ENCODE results near the gene DBH.
"Not testable (repeated sequence)": the region's sequence is repeated elsewhere in the genome, so short reads cannot be mapped to it uniquely, and the experiment has no call there.

Gene DBH

GRCh38 chr9:133614678-133615077 is 21.5 kb upstream of the DBH start:
- H3K36me3 ChIP-seq (ENCODE audit: insufficient read depth, low read depth, low read length): no peaks in the 10 kb centered on the region
- no peak overlapping the region for H3K9ac ChIP-seq (ENCODE audit: low read depth, low read length)
- H3K4me1 ChIP-seq (ENCODE audit: insufficient read depth, low read length): no peaks in the 10 kb centered on the region
- H3K27ac ChIP-seq (ENCODE audit: low read length): no peak overlapping the region
- H3K9me3 ChIP-seq (ENCODE audit: insufficient read depth, low read depth, low read length): no peaks in the 10 kb centered on the region
- H3K4me3 ChIP-seq (ENCODE audit: low read length): no peak overlapping the region
- peaks cover 38% of the 10 kb centered on the region for H3K27me3 ChIP-seq (ENCODE audit: insufficient read depth, low read length)

DNA sequence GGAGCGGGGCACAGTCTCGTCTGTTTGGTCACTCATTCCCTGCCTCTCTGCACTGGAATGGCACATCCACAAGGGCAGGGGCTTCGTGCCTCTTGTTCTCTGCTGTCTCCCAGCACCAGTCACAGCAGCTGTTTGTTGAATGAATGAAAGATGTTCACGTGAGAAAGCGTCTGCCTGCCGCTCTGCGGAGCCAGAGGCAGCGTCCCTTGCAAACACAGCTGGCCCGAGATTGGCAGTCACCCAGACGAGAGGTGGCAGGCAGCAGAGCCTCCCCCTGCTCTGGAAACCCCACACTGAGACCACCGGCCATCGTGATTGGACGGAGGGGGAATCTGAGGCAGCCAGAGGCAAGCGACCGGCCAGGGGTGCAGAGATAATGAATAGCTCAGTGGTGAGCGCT is 21.0 kb upstream of the DBH start:
- no peaks in the 10 kb centered on the region for H3K4me1 ChIP-seq (ENCODE audit: insufficient read depth, low read length)
- H3K27me3 ChIP-seq (ENCODE audit: insufficient read depth, low read length): peaks cover 33% of the 10 kb centered on the region; the same call in 1 of the 2 replicates
- H3K9me3 ChIP-seq (ENCODE audit: insufficient read depth, low read depth, low read length): no peaks in the 10 kb centered on the region
- no peak overlapping the region for H3K4me3 ChIP-seq (ENCODE audit: low read length)
- no peak overlapping the region for H3K27ac ChIP-seq (ENCODE audit: low read length)
- no peak overlapping the region for H3K9ac ChIP-seq (ENCODE audit: low read depth, low read length)
- H3K36me3 ChIP-seq (ENCODE audit: insufficient read depth, low read depth, low read length): no peaks in the 10 kb centered on the region

DNA sequence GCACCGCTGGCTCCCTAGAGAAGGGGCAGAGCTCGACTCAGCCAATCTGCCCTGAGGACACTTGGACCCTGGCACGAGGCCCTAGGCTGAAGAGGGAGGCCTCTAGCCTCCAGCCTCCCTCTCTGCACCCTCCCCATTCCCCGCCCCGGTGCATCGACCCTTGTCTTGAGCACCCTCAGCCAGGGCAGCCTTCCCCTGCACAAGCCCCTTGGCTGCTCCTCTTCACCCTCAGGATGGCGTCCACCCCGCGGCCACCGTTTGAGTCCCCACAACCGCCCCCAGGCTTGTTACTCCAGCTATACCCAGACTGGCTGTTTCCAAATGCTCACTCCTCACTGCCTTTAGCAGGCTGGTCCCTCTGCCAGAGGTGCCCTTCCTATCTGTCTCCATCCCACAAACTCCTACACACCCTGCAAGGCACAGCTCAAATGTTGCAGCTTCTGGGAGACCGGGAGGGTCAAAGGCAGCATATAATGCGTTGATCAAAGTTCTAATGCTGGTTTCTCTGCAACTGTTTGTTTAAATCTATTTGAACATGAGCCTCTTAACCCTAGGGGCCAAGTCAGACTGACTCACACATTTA is 20.5 kb upstream of the DBH start:
- no peak overlapping the region for H3K9ac ChIP-seq (ENCODE audit: low read depth, low read length)
- H3K4me1 ChIP-seq (ENCODE audit: insufficient read depth, low read length): no peaks in the 10 kb centered on the region
- peaks cover 30% of the 10 kb centered on the region; the same call in 1 of the 2 replicates for H3K27me3 ChIP-seq (ENCODE audit: insufficient read depth, low read length)
- no peak overlapping the region for H3K27ac ChIP-seq (ENCODE audit: low read length)
- no peaks in the 10 kb centered on the region for H3K36me3 ChIP-seq (ENCODE audit: insufficient read depth, low read depth, low read length)
- H3K9me3 ChIP-seq (ENCODE audit: insufficient read depth, low read depth, low read length): no peaks in the 10 kb centered on the region
- H3K4me3 ChIP-seq (ENCODE audit: low read length): no peak overlapping the region

GRCh38 chr9:133616643-133617405 is 19.3 kb upstream of the DBH start:
- H3K9me3 ChIP-seq (ENCODE audit: insufficient read depth, low read depth, low read length): no peaks in the 10 kb centered on the region
- H3K9ac ChIP-seq (ENCODE audit: low read depth, low read length): no peak overlapping the region
- H3K36me3 ChIP-seq (ENCODE audit: insufficient read depth, low read depth, low read length): no peaks in the 10 kb centered on the region
- no peak overlapping the region for H3K27ac ChIP-seq (ENCODE audit: low read length)
- no peaks in the 10 kb centered on the region for H3K4me1 ChIP-seq (ENCODE audit: insufficient read depth, low read length)
- no peak overlapping the region for H3K4me3 ChIP-seq (ENCODE audit: low read length)
- H3K27me3 ChIP-seq (ENCODE audit: insufficient read depth, low read length): peaks cover 28% of the 10 kb centered on the region; the same call in 1 of the 2 replicates

- H3K27me3 ChIP-seq (ENCODE audit: insufficient read depth, low read length): peaks cover 20% of the 10 kb centered on the region; the same call in 1 of the 2 replicates
- H3K4me3 ChIP-seq (ENCODE audit: low read length): no peak overlapping the region
- no peaks in the 10 kb centered on the region for H3K4me1 ChIP-seq (ENCODE audit: insufficient read depth, low read length)
- no peak overlapping the region for H3K9ac ChIP-seq (ENCODE audit: low read depth, low read length)
- H3K36me3 ChIP-seq (ENCODE audit: insufficient read depth, low read depth, low read length): no peaks in the 10 kb centered on the region
- H3K27ac ChIP-seq (ENCODE audit: low read length): no peak overlapping the region
- no peaks in the 10 kb centered on the region for H3K9me3 ChIP-seq (ENCODE audit: insufficient read depth, low read depth, low read length)
These were observed 17.4 kb upstream of the DBH start for GRCh38 chr9:133618726-133619125.

DNA sequence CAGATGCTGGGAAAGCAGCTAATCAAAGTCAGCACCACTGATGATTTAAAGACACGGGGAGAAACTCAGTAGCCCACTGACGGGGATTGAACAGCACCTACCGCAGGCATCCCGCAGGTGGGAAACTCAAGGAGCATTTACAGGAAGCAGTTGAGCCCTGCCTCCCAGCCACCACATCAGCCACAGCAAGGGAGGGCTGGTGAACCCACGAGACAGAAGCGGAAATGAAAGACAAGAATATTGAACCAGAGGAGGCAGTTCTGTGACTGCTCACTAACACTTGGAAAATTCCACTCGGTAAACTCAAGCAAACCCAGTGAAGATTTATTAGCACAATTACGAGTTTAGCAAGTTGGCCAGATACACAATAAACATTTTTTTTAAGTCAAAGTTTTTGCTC is 16.4 kb upstream of the DBH start:
- Histone ChIP-seq H3K36me3 (ENCODE audit: insufficient read depth, low read depth, low read length) (no peaks in the 10 kb centered on the region), H3K27me3 (ENCODE audit: insufficient read depth, low read length) (peaks cover 10% of the 10 kb centered on the region; the same call in 1 of the 2 replicates), H3K4me1 (ENCODE audit: insufficient read depth, low read length) (no peaks in the 10 kb centered on the region), H3K27ac (ENCODE audit: low read length) (no peak overlapping the region), H3K9ac (ENCODE audit: low read depth, low read length) (no peak overlapping the region), H3K9me3 (ENCODE audit: insufficient read depth, low read depth, low read length) (no peaks in the 10 kb centered on the region), H3K4me3 (ENCODE audit: low read length) (no peak overlapping the region)

DNA sequence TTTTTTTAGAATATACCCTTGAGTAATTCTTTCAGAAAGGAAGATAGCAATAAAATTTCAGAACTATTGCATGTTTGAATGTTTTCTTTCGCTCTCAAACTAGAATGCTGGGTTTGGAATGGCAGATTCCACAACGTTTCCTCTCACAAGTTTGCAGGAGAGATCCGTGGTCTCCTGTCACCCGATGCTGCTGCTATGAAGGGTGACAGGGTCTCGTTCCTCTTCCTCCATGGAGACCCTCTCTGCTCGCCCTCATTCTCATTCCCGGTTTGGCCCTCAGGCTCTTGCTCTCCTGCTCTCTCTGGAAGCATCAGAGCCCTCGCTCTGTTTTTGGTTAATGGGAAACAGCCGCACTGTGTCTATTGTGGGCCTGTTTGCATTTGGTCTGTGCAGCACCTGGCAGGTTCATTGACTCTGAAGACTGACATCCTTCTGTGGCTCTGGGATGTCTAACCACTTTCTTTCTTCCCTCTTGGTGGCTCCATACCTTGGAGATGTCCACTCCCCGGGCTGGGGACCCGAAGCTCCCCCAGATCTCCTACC is 14.4 kb upstream of the DBH start:
- Histone ChIP-seq H3K36me3 (ENCODE audit: insufficient read depth, low read depth, low read length) (no peaks in the 10 kb centered on the region), H3K4me1 (ENCODE audit: insufficient read depth, low read length) (no peaks in the 10 kb centered on the region), H3K27me3 (ENCODE audit: insufficient read depth, low read length) (0 out of 2 replicates have a peak, but pooled peaks cover 6% of the 10 kb centered on the region), H3K4me3 (ENCODE audit: low read length) (no peak overlapping the region), H3K9me3 (ENCODE audit: insufficient read depth, low read depth, low read length) (no peaks in the 10 kb centered on the region; the same call in none of the 2 replicates), H3K9ac (ENCODE audit: low read depth, low read length) (no peak overlapping the region), H3K27ac (ENCODE audit: low read length) (no peak overlapping the region)

- Histone ChIP-seq H3K27me3 (ENCODE audit: insufficient read depth, low read length) (0 out of 2 replicates have a peak, but pooled peaks cover 6% of the 10 kb centered on the region), H3K9ac (ENCODE audit: low read depth, low read length) (no peak overlapping the region), H3K36me3 (ENCODE audit: insufficient read depth, low read depth, low read length) (no peaks in the 10 kb centered on the region), H3K9me3 (ENCODE audit: insufficient read depth, low read depth, low read length) (no peaks in the 10 kb centered on the region; the same call in none of the 2 replicates), H3K4me3 (ENCODE audit: low read length) (no peak overlapping the region), H3K27ac (ENCODE audit: low read length) (no peak overlapping the region), H3K4me1 (ENCODE audit: insufficient read depth, low read length) (no peaks in the 10 kb centered on the region)
These were observed 13.6 kb upstream of the DBH start for GRCh38 chr9:133622555-133622954.

DNA sequence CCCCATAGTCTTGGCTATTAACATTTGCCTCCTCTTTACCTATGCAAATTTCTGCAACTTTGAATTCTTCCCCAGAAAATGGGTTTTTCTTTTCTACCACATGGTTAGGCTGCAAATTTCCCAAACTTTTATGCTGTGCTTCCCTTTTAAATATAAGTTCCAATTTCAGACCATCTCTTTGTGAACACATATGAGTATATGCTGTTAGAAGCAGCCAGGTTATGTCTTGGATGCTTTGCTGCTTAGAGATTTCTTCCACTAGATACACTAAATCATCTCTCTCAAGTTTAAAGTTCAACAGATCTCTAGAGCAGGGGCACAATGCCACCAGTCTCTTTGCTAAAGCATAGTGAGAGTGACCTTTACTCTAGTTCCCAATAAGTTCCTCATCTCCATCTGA is 10.2 kb upstream of the DBH start:
- not testable (repeated sequence) for H3K4me1 ChIP-seq (ENCODE audit: insufficient read depth, low read length); H3K4me3 ChIP-seq (ENCODE audit: low read length); H3K36me3 ChIP-seq (ENCODE audit: insufficient read depth, low read depth, low read length); H3K27ac ChIP-seq (ENCODE audit: low read length); H3K9ac ChIP-seq (ENCODE audit: low read depth, low read length); H3K27me3 ChIP-seq (ENCODE audit: insufficient read depth, low read length); H3K9me3 ChIP-seq (ENCODE audit: insufficient read depth, low read depth, low read length)

DNA sequence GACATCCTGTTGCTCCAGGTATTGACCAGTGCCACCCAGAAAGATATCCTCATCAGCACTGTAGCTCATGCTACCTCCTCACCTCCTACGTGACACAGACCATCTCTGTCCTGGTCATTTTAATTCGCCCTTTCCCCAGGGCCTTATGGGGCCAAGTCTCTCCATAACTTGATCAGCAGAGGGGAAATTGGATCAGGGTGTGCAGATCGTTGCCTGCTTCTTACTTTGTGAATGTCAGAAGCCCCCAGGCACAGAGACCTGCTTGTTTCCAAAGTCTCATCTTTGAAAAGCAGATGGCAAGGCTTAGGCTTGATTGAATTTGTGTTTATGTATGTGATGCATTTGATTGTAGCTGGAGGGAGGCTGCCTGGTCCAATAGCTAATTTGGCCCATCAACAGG is 8.8 kb upstream of the DBH start:
- H3K27me3 ChIP-seq (ENCODE audit: insufficient read depth, low read length): no peaks in the 10 kb centered on the region
- H3K9me3 ChIP-seq (ENCODE audit: insufficient read depth, low read depth, low read length): no peaks in the 10 kb centered on the region; the same call in none of the 2 replicates
- no peak overlapping the region for H3K4me3 ChIP-seq (ENCODE audit: low read length)
- no peak overlapping the region for H3K27ac ChIP-seq (ENCODE audit: low read length)
- no peaks in the 10 kb centered on the region for H3K36me3 ChIP-seq (ENCODE audit: insufficient read depth, low read depth, low read length)
- H3K4me1 ChIP-seq (ENCODE audit: insufficient read depth, low read length): no peaks in the 10 kb centered on the region
- H3K9ac ChIP-seq (ENCODE audit: low read depth, low read length): no peak overlapping the region

GRCh38 chr9:133628766-133629165 is 7.4 kb upstream of the DBH start:
- Histone ChIP-seq H3K4me3 (ENCODE audit: low read length) (no peak overlapping the region), H3K9me3 (ENCODE audit: insufficient read depth, low read depth, low read length) (no peaks in the 10 kb centered on the region; the same call in none of the 2 replicates), H3K9ac (ENCODE audit: low read depth, low read length) (no peak overlapping the region), H3K4me1 (ENCODE audit: insufficient read depth, low read length) (peaks cover 3% of the 10 kb centered on the region; the same call in 1 of the 2 replicates), H3K36me3 (ENCODE audit: insufficient read depth, low read depth, low read length) (no peaks in the 10 kb centered on the region), H3K27ac (ENCODE audit: low read length) (no peak overlapping the region), H3K27me3 (ENCODE audit: insufficient read depth, low read length) (no peaks in the 10 kb centered on the region)
